Measurements from ENCODE around the gene RNF4.
A peak's percentile ranks its signal among the peaks of the same experiment; 100 is the strongest.

DNA sequence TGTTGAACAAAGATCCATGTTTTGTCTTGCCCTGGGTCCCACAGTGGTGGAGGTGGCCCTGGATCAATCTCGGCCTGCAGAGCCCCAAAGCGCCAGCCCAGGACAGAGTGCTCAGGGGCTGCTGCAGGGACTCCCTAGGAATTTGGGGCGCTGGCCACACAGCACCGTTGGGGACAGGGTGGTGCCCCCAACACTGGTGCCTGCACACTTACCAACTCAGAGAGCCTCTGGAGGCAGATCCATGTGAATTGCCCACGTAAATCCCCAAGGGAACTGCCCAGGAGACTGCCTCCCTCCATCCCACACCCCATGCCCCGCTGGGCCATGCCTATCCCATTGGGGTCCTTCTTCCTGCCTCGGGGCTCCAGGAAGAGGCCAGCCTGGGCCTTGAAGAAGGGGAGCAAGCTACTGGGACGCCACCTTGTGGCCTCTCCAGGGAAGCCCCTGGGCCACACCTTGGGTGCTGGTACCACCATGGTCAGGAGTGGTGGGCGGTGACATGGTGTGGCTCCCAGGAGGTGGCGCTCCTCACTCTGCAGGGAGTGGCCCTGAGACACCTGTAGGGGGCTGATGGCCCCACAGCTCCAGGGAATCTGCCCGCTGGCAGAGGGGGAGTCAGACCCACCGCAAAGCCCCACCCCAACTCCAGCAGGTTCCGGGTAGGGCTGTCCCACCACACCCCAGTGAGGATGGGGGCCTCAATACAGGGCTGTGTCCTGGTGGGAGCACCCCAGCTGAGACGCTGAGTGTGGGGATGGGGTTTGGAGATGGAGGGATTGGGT, 27.3 kb upstream of the RNF4 start:
- TF ChIP-seq, protein P1, sequence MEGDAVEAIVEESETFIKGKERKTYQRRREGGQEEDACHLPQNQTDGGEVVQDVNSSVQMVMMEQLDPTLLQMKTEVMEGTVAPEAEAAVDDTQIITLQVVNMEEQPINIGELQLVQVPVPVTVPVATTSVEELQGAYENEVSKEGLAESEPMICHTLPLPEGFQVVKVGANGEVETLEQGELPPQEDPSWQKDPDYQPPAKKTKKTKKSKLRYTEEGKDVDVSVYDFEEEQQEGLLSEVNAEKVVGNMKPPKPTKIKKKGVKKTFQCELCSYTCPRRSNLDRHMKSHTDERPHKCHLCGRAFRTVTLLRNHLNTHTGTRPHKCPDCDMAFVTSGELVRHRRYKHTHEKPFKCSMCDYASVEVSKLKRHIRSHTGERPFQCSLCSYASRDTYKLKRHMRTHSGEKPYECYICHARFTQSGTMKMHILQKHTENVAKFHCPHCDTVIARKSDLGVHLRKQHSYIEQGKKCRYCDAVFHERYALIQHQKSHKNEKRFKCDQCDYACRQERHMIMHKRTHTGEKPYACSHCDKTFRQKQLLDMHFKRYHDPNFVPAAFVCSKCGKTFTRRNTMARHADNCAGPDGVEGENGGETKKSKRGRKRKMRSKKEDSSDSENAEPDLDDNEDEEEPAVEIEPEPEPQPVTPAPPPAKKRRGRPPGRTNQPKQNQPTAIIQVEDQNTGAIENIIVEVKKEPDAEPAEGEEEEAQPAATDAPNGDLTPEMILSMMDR (IDR thresholded peaks at IDR 0.05), result peak; percentile 56 to 76 (median 65)
- TF ChIP-seq POLR2A (IDR thresholded peaks at IDR 0.05), result no peak
